Measurements from ENCODE around the gene DYNLT1.

GRCh38 chr6:158620963-158621693 lies 23.4 kb downstream of the DYNLT1 start:
- TF ChIP-seq CTCF (IDR thresholded peaks at IDR 0.05) (no peak), POLR2A (IDR thresholded peaks at IDR 0.05) (no peak)
